Astrocyte (in vitro differentiated cells and primary cell): ENCODE measurements around the gene GOLGA8B.

Experiments used
- CTCF ChIP-seq: IDR thresholded peaks from 2 replicates; pipeline ENCODE4 v1.5.1; 2011; ENCODE audit warnings: low read depth, mild to moderate bottlenecking, inconsistent platforms, low read length, moderate library complexity; ENCODE audit not compliant: insufficient read depth
- EZH2 ChIP-seq: IDR thresholded peaks from 2 replicates; pipeline ENCODE4 v1.6.1; 2012; ENCODE audit warnings: mild to moderate bottlenecking, low read length, inconsistent platforms; ENCODE audit not compliant: insufficient read depth

- TF ChIP-seq CTCF = no peak
- TF ChIP-seq EZH2 = no peak
Observed at GRCh38 chr15:34584996-34585395, 1.5 kb upstream of the GOLGA8B start.
